HG02981 (cell line): Measurements from ENCODE around the gene RAB26.
"Not testable (repeated sequence)": the region's sequence is repeated elsewhere in the genome, so short reads cannot be mapped to it uniquely, and the experiment has no call there.

ENCODE experiments used
- ATAC-seq: cut with Tn5 transposase; IDR thresholded peaks from one replicate; pipeline ENCODE4 v1.9.1; 2021; ENCODE audit warnings: mild to moderate bottlenecking, moderate library complexity; ENCODE audit not compliant: unreplicated experiment

RAB26 gene, protein sequence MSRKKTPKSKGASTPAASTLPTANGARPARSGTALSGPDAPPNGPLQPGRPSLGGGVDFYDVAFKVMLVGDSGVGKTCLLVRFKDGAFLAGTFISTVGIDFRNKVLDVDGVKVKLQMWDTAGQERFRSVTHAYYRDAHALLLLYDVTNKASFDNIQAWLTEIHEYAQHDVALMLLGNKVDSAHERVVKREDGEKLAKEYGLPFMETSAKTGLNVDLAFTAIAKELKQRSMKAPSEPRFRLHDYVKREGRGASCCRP

DNA sequence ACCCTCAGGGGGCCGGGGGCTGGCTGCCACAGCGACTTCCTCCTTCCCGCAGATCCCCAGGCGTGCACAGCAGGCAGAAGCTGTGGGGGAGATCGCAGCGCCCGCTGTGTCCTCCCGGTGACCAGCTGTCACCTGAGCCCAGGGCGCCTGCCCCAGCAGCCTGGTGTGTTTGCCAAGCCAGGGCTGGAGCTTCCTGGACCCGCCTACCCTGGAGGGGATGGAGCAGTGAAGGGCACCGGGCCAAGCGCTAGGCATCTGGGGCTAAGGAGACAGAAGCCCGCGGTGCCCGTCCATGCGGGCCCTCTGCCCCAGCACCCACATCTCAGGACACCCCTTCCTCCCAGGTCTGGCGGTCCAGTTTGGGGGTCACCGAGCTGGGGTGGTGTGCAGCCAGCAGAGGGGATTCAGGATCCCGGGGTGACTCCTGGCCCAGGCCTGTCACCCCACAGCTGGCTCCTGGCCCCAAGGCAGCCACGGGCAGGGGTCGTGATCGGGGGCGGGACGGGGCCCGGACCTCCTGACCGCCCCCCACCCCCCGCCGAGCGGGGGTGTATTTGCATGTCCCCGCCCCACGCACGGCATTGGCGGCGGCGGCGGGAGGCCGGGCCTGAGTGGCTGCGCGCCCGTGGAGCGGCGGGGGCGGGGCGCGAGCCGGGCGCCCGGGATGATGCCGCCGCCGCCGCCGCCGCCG is at the start of gene RAB26:
Gene RAB26 (plus strand): TSS at position 645 of the 691 bp plus-strand sequence. CDS start 159 bp downstream, outside the sequence.
- no peak for ATAC-seq

DNA sequence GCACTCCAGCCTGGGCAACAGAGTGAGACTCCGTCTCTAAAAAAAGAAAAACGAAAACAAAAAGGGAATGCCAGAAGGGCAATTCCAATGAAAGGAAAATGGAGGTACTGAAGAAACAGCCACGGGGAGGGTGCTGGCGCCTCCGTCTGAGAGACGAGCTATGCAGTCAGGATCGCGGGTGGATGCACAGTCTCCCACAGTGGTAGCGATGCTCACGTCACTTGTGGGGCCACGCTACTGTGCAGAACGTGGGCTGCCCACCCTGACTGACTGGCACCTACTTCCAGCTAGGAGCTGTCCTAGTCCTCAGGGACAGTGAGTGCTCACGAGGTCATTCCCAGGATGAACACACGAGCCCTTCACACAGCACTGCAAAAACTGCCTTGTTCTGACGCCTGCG is 46.8 kb upstream of the RAB26 start:
- not testable (repeated sequence) for ATAC-seq

DNA sequence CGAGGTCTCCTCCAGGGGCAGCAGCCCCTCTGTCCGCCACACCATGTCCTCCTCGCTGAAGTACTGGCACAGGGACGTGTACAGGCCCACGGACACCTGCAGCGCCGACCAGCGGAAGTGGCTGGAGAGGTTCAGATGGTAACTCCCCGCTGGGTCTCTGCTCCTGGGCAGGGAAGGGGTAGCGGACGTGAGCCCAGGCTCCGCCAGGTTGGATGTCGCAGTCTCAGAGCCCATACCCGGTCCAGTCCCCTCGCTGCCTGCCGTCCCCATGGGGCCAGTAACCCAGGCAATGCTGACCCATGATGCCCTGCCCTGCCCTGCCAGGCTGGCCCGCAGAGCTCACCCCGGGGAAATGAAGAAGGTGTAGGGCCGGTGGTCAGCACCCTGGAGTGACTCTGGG is 46.0 kb upstream of the RAB26 start:
- no peak for ATAC-seq

DNA sequence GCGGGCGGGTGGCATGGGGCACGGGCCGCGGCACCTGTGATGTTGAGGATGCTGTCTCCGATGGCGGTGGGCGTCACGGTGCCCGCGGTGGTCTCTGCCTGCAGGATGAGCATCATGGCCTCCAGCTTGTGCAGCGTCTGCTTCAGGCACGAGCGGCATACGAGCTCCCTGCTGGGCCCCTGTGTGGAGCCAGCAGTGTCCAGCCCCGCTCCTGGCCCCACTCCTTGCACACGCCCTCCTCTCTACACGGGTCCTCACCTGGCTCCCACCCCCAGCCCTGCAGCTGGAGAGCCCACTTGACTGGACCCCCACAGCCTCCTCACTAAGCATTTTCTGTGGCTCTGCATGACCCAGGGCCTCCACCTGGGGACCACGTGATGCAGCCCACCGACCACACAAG is 44.0 kb upstream of the RAB26 start:
- not testable (repeated sequence) for ATAC-seq

DNA sequence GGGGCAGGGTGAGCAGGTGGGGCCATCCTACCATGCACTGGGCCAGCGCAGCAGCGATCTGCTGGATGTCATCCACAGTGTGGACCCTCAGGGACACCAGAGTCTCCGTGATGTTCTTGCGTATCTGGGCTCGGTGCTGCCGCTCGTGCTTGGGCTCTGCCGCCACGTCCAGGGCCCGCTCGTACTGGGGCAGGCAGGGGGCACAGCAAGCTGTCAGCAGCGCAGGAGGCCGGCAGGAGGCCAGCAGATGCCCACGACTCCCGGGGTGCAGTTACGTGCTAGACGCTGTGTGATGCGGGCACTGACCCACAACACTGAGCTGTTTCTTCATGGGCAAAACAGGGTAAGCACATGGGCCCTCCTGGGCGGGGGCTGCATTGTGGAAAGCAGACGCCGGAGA is 43.1 kb upstream of the RAB26 start:
- ATAC-seq = not testable (repeated sequence)

DNA sequence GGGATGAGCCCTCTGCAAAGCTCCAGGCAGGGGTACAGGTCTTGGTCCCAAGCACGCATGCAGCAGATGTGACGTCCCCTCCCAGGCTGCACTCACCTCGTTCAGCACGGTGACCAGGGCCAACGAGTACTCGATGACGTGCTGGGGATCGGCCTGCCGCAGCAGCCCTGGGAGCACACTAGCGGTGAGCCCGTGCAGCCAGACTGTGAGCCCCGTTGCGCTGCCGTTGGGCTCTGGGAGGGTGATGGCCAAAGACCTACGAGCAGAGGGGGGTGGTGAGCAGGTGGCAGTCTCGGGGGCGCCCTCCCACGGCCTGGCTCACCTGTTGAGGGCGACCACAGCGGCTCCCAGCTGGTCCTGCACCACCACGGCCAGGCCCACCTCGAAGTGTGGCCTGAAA is 42.7 kb upstream of the RAB26 start:
- ATAC-seq = not testable (repeated sequence)

DNA sequence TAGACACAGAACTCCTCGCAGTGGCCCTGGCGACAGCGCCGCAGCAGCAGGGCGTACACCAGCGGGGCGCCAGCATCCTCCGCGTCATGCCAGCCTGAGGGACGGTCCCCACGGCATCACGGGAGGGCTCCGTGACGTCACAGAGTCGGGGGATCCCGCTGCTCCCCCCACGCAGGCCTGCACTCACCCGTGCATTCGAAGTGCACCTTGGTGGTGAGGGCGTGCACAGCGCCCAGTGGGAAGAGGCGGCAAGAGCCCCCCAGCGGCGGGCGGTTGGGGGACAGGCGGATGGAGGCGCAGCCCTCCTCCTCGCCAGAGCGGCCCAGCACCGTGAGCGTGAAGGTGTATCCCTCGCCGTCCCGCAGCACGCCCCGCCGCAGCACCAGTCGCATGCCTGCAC is 42.2 kb upstream of the RAB26 start:
- not testable (repeated sequence) for ATAC-seq

DNA sequence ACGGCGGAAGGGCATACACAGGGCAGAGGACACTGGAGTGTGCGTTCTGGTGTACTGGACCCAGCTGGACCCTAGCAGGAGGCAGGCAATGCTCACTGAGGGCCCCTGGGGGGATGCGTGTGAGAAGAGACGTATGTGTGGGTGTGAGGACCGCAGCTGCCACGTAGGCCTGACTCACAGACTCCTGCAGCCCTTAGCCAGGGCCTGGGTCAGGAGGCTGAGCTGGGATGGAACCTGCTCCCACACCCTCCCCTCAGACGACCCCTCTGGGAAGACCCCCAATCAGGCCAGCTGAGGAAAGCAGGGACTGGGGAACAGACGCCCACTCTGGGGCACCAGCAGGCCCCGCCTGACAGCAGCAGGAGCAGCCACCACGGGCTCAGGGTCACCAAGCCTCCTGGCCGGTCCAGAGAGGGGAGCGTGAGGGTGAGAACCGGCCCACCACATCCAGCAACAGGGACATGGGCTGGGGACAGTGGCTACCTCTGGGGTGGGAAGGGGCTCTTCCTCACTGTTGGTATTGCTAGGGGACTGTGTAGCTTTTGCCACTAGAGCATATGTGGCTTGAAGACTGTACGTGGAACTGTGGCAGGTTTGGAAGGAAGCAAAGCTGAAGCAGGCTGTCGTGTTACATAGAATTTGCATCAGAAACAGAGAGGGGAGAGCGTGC is 41.2 kb upstream of the RAB26 start:
- not testable (repeated sequence) for ATAC-seq

DNA sequence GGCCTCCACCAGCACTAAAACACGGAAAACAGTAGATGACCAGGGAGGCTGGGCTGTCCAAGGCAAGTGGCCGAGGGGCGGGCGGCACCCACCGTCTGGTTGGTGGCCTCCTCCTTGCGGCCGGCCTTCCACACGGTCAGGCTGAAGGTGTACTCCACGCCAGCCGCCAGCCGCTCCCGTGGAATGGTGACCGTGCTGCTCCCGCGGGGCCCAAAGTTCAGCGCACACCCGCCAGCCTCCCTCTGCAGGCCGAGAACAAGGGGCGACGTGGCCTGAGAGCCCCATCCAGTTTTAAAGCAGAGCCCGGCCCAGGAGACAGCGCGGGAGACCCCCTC is 40.7 kb upstream of the RAB26 start:
- ATAC-seq = not testable (repeated sequence)

DNA sequence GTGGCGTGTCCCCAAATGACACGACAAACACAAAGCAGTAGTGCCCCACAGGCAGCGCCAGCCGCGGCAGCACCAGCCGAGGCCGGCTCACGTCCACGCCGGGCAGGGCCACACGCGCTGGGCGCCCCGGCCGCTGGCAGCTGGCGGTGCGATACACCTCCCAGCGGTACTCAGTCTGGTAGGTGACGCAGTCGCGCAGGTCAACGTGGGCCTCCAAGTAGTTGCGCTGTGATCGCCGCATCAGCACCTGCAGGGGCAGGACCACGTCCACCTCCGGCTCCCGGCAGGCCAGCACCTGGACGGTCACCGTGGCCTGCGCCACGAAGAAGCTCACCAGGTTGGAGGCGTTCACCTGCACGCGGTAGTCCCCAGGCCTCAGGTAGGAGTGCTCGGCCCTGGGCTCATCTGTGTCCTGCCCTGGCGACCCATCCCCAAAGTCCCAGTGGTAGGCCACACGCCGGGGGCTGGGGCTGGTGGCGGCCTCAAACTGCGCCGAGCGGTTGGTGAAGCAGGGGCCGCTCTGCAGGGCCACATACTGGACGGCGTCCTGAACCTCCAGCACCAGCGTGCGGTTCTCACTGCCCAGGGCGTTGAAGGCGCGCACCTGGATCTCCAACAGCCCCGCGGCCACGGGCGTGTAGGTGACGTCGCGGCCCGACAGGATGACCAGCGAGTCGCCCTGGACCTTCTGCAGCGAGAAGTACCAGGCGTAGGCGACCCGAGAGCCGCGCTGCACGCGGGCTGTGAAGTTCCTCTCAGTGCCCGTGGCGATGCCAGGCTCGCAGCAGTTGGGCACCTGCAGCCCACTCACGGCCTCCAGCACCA is 39.8 kb upstream of the RAB26 start:
- not testable (repeated sequence) for ATAC-seq

DNA sequence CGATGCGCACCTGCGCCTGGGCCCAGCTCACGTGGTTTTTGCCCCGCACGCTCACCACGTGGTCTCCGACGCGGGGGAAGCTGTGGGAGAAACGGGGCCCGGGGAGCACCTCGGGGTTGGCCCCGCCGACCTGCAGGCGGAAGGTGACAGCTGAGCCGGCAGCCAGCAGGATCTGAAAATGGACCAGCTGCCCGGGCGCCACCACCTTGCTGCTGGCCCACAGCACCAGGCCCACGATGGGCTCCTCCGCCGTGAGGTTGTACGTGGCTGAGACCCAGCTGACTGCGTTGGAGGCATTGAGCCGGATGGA is 39.2 kb upstream of the RAB26 start:
- not testable (repeated sequence) for ATAC-seq

DNA sequence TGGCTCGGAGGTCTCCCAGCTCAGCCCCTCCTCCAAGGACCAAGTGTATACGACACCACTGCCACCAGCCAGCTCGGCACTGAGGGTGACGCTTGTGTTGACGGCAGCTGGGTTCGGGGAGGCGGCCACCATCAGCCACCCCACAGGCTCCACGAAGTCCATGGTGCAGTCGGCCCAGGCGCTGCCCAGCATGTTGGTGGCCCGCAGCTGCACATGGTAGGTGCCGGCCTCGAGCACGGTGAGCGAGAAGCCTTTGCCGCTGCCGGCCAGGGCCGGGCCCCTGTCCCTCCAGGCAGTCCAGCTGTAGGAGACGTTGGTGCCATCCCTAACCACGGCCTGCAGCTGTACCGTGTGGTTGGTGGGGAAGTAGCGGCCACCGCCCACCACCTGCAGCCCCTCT is 38.6 kb upstream of the RAB26 start:
- not testable (repeated sequence) for ATAC-seq

DNA sequence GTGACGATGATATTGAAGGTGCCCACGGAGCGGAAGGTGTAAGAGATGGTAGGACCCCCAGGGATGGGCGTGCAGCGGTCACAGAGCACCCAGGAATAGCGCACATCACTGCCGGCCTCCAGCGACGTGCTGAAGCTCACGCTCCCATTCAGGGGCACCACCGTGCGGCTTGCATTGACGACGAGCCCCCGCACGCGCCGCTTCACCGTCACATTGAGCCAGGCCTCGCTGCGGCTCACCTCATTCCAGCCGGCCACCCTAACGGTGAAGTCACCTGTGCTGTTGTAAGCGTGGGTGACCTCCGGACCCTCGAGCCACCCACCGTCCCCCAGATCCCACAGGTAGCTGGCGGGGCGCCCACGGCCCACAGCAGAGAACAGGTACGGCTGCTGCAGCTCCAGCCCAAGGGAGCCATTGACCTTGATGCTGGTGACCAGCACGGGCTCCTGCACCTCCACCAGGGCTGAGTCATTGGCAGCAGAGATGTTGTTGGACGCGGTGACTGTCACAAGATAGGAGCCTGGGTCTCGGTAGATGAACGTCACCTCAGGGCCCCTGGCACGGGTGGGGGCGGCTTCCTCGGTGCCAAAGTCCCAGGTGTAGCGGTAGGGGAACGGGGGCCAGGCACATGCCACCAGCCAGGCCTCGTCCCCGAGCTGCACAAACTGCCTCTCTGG is 38.0 kb upstream of the RAB26 start:
- ATAC-seq = not testable (repeated sequence)

DNA sequence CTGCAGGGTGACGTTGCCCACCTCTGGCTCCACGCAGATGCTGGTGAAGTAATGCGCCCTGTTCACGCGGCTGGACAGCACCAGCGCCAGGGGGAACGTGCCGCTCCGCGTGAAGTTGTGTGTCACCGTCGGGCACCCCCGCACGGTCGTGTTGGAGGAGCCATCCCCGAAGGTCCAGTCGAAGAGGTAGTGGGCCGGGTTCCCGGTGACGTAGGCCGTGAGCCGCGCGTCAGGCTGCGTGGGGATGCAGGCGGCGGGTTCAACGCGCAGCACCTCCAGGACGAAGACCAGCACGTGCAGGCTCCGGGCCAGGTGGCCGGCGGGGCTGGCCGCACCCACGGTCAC is 37.4 kb upstream of the RAB26 start:
- not testable (repeated sequence) for ATAC-seq

DNA sequence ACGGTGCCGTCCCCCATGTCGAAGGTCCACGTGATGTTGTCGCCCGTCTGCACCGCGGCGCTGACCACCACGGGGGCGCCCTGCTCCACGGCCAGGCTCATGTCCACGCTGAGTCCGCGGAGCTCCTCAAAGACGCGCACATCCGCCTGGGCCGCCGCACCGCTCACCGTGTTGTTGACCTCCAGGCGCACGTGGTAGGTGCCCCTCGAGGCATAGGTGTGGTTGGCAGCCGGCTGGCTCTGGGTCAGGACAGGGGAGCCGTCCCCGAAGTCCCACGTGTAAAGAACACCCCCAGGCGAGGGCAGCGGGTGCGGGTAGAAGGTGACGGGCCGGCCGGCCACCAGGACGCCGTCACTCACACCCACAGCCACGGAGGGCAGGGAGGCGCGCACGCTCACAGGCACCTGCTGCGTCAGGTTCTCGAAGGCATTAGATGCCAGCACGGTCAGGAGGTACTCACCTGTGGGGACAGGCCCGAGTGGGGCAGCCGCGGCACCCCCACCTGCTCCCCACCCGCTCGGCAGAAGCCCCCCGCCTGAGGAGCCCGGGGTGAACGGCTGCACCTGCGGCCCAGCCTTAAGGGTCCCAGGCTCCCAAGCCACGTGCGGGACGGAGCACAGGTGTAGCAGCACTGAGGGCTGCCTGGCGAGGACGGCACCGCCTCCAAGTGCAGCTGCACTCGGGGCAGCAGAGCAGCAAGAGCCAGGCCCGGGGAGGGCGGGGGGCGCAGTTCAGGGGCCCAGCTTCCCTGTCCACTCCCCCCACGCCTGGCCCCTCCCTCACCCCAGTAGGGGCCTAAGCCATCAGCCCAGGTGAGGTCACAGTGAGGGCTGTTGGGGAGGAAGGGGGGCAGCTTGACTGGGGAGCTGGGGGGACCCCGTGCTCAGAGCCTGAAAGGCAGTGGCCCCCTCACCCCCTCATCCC is 36.8 kb upstream of the RAB26 start:
- not testable (repeated sequence) for ATAC-seq

DNA sequence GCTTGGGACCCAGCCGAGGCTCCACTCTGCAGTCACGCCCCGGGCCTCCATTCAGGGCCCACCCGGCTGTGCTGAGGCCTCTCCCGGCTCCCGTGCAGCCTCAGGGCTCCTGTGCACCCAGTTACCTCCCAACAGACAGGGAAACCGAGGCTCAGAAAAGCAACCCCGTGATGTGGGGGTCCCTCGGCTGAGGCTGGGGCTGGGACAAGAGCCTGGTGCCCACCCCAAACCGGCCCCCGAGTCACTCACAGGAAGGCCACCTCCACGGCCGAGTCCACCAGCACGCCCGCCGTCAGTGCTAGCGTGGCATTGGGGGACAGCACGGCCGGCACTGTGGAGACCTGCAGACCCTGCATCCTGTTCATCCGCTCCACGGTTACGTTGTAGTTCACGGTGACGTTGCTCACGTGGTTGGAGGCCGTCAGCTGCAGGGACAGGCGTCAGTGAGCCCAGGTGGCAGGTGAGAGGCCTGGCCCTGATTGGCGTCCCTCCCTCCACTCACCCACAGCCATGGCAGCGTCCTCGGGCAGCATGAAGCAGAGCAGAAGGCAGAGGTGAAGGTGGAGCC is 35.8 kb upstream of the RAB26 start:
- not testable (repeated sequence) for ATAC-seq

DNA sequence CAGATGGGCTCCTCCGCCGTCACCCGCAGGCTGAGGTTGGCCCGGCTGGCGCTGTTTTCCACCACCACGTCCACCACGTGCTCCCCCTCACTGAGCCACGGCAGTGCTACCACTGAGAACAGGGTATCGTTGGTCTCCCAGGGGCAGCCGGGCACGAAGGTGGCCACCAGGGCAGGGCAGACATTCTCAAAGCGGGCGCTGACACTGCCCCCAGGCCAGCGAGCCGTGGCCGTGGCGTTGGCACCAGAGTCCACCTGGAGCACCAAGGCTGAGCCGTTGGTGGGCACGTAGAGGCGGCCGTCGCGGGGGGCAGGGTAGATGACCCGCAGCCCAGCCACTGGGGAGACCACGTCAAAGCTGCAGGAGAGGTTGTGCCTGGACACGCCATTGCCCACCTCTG is 34.2 kb upstream of the RAB26 start:
- ATAC-seq = not testable (repeated sequence)

DNA sequence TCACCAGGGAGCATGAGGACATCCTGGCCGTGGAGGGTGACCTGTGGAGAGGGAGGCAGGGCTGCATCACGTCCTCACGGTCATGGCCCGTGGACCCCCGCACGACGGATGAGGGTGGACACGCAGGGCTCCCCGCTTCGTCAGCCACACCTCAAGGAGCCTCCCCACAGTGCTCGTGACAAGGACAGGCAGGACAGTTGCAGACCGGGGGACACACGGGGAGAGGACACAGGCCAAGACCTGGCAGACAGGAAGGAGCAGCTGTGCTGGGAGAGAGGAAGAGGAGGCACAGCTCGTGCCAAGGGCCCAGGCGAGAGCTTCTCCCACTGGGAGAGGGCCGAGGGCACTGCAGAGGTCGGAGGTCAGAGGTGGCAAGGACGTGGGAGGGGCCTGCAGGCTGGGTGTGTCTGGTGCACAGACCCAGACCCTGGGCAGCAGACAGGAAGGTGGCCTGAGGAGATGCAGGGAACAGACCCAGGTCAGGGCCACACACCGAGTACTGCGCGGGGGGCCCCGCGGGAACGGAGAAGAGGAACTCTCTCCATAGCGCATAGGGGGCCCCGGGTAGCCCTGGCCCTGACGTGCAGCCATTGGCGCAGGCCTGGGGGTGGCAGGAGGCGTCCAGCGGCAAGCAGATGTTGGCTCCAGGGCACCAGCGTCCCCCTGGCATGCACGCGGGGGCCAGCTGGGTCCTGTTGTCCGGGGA is 33.4 kb upstream of the RAB26 start:
- not testable (repeated sequence) for ATAC-seq

DNA sequence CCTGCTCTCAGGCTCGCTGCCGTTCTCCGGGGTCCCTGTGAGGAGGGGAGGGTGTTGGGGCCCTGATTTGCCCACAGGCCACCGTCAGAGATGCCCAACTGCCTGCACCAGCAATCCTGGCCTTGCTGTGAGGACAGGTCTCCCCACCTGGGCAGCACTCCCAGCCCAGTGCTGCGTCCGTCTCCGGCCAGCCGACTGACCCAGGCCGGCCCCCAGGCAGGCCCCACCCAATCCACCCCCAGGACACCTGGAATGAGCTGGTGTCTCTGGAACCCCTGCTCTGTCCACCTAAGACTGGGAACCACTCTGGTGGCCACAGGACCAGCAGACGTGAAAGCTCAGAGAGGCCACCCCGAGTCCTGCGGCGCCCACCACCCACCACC is 32.8 kb upstream of the RAB26 start:
- no peak for ATAC-seq
